Ramos (cell line): ENCODE measurements around the gene ADGRL3.

Source experiments
- in situ Hi-C: fragments of 300-500 bp; cut with MboI; formaldehyde crosslinking; loops from one replicate; pipeline ENCODE4 v1.14.3; 2022; ENCODE audit warnings: low sequenced_read_pairs; ENCODE audit not compliant: unreplicated experiment

Gene ADGRL3

DNA sequence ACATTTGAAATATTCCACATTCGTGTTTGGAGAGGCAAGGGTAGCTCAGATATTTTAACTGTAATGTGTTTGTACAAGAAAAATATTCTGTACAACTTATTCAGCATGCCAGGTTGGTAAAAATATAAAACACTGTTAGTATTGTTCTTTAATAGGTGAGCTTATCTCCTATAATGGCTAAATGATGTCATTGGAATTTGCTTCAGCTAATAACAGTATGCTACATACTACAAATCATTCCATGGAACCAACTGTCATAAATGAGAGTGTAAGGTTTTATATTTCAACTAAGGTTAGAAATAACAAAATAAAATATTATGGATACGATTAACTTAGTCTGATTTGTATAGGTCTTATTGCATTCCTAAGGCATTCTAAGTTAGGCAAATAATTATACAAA, 206.6 kb downstream of the ADGRL3 start:
- in situ Hi-C loops: no loop called here

DNA sequence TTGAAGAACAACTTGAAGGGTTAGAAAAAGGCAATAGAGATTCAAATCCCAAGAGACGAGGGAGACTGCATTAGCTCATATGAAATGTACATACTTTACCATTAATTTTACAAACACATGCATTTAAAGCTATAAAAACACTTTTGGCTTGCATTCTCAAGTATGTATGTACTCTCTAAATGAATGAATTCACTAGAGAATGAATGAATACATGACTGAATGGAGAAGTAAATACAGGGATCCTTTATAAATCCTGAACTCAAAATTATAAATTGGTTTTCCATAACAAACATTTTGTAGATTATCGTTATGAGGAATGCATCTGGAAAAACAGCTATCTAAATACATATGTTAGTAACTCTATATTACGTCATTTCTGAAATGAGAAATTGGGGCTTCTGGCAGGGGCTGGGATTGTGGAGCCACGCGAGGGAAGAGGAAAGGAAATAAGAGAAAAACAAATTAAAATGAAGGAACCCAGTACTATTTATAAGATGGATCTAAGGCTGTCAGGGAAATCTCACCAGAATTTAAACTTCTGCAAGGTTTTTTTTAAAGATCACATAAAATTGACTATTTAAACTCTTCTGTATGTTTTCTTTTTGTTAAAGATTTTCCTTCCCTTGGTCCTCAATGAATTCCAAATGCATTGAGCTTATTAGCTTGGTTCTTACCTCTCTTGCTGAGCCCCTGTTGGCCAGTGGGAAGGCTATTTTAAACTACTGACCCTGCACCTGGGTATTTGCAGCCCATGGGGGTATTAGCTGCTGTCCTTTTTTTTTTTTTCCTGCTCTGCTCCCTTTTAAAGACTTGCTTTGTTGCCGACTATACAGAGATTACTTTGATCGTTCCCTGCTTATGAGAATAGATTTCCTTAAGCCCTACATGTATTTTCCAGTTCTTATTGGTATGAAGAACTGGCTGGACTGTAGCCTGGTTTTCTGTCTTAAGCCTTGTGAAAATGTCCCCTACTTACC, 207.8 kb downstream of the ADGRL3 start:
- in situ Hi-C loops: no loop called here

DNA sequence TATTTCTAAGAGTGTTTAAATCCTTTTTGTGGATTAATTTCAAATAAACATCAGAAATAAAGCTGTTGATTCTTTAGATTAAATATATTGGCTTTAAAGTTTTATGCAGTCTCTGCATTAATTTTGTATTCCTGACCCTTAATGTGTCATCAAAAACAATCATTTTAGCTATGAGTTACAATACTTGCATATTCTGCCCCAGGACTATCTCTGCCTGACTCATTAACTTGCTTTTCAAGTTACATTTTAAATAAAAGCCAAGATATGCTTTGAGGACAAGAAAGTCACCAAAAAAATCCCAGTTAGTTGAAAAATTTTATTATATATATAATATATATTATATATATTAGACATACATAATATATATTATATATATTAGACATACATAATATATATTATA, 208.7 kb downstream of the ADGRL3 start:
- in situ Hi-C loops: no loop called here

DNA sequence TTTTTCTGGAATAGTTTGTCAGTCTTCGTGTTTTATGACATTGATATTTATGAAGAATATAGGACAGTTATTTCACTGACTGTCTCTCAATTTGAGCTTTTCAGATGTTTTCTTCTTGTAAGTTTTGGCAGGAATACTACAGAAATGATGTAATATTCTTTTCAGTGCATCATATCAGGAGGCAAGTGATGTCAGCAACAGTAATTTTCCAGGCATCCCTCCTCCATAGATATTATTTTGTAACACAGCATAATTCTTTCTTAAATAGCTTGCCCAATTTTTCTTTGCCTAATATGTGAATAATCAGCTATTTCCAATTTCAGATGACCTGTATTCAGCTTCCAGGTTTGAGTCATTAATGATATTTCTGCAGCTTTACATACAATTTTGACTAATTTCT, 211.1 kb downstream of the ADGRL3 start:
- in situ Hi-C loops: no loop called here

DNA sequence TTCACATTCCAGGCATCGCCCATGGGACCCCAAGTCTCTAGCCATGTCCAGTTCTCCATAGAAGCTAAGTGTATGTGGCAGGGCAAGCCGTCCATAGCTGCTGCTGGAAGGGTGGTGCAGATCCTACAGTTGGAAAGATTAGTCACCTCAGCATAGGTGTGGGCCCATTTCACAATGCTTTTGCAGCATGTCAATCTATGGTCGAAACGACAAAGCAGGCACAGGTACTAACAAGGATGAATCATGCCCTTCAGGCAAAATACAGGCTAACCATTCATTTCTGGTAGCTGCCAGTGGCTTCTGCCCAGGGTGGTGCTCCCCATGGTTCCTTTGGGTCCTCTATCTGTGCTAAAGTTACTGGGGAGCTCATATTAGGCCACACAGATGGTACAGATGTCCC, 225.2 kb downstream of the ADGRL3 start:
- in situ Hi-C loops: no loop called here

DNA sequence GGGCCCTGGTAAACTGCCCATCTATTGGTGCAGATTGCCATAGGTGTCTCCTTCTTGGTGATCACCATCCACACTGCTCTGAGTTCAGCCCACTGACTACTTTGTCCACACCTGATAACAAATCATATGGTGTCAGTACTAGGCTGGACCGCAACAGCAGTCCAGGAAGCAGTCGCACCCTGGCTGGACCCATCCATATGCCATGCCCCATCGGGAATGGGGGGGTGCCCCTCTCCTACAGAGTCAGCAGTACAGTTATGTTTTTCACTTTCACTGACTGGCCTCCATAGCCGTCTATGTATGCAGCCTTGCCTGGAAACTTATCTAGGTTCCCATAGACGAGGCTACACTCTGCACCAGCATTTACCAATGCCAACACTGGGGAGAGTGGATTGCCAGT, 226.1 kb downstream of the ADGRL3 start:
- in situ Hi-C loops: no loop called here

DNA sequence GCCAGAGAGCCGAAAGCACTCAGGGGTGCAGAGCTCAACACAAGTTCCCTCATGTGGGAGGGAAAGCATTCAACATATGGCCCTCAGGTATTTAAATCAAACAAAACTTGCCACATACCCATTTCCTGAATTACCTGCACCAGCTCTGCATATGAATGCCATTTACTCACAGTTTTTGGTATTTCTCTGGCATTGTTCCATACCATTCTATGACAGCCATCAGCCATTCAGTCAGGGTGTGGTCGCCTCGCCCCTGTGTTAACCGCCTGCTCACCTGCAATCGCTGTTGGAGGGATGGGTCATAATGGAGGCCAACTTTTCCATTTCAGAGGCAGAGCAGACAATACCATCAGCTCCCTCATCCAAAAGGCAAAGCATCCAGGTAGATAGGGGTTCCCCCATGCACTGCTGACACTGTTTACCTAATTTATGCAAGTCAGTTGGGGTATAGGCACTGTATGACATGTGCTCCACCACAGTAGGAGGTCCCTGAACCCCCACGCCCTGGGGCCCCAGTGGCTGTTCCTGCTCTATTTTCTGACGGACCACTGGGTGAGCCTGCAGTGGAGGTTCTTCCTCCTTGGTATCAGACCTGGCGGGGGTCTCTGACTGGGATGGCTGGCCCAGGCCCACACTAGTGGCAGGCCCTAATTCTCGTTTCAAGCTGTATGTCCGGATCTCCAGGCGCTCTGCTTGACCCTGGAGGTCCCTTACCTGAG, 227.1 kb downstream of the ADGRL3 start:
- in situ Hi-C loops: no loop called here

DNA sequence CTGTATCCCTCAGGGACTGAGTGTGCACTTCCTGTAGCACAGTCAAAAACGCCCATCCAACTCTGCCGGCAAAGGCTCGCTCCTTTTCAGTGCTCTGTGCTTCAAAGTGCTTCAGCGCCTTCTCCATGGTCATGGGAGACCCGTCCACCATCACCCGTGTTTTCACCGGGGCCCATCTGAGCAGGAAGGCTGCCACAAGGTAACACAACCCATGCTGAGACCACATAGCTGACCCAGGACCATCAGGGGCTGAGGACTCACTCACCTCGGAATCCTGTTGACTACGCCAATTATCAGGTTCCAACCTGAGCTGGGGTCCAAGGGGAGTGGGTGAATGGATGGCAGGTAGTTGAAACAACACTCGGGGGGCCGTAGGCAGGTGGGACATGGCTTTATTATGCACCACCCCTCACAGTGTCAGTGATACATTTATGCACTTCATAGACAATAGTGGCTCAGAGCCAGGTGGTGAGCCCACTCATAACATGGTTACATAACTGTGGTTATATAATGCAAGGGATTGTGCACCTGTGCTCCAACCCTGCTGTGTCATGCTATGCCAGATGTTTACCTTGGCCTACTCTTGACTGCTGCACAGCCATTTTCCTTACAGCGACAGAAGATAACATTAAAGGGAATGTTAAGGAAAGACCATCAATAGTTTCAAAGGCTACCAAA, 227.8 kb downstream of the ADGRL3 start:
- in situ Hi-C loops: no loop called here

DNA sequence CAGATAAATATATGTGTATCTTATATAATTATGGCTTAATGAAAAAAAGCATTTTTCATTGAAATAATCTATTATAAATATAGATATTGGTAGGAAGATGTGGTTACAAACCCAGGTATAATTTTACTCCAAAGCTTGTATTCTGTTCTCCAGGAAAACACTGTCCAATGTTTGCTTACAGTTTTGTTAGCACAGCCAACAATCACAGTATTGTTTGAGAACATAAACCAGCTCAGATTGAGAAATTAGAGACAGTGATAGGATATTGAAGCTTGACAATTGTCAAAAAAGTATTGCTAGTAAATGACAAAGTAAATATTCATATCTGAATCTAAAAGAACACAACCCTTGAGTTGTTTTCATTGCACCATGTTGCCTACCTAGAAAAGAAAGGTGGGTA, 228.8 kb downstream of the ADGRL3 start:
- in situ Hi-C loops: no loop called here

DNA sequence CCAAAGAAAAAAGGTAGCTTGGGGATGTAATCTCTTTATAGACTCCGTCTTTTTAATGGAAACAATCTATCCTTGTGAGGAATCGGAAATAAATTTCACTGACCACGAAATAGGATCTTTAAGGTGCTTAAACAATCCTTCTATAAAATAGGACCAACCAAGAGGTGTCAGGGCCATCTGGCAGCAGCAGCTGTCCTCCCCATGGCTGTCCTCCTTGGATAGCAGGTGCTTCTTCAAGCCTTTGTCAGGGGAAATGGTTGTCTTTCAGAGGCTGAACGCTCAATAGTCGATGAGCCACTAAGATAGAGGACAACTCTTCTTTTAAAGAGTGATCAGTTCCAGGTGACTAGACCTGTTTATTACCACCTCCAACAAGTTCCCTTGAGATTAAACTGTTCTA, 231.0 kb downstream of the ADGRL3 start:
- in situ Hi-C loops: no loop called here

DNA sequence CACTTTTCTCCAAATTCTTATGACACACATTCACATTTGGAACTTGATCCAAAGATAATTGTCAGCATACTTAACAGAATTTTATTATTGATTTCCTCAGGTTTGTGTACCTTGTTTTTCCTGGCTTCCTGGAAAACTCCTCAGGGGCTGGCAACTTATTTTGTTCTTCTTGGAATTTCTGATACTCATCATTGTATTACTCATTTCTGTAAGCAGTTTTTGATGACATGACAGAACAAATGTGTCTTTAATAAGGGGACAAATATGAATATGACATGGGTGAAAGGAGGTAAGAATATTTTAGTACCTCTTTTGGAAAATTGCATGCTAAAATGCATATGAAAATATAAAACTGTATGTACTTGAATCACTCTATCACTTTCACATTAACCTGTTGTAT, 237.8 kb downstream of the ADGRL3 start:
- in situ Hi-C loops: no loop called here

DNA sequence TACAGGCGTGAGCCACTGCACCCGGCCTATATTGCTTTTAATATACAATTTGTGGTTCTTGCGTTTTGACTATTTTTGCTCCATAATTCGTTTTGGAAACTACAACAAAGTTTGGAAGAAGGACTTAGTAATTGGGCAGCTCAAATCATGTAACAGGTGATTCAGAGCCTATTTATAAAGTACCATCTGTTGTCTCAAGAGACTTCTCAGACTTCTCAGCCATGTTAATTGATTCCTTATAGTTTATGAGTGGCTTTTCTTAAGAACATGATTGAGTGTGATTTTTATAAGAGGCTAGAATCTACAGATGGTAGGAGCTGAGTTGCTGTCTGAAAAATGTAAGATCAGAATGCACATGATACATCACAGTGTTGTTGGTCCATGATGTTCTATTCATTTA, 240.2 kb downstream of the ADGRL3 start:
- in situ Hi-C loops: no loop called here

DNA sequence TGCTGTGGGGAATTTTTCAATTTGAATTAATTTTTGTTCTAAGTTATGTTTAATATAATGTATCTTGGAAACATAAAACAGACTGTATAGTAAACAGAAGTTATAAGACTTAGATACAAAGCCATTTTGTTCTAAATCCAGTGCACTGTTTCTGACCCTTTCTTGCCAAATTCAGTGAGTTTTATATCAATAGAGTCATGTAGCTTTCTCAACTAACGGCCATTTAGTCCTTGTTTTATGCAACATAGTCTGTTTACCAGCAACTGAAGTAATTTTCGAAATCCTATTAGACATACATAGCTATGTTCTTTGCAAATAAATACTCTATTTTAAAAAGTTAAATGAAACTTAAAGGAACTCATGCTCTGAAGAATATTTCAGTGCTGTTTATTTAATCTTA, 242.8 kb downstream of the ADGRL3 start:
- in situ Hi-C loops: no loop called here

DNA sequence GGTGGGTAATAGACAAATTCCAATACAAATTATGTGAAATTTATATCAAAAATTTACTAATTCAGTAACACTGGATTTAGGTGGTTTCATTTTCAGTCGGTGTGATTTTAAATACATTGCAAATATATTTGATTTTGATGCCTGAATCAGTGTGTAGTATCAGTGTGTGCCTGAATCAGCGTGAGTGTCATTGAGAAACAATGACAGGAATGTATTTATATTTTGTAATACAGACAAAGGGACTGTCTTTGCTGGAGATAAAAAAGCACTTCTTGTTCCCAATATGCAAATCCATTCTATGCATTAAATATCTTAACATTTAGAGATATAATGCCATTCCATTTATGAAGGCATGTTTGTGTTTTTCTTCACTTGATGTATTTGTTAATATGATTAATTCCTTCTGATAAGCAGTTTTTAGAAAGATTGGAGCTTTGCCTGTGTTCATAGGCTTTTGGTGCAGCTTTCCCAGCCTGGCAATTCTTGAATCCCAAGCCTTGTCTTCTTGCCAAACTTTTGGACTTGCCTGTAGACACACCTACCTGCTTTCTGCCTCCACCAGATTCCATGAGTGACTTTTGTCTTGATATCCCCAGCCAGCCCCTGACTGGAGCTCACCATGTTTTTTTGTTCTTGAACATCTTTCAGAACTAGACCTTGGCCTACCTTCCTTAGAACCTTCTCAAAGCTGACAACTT, 243.8 kb downstream of the ADGRL3 start:
- in situ Hi-C loops: no loop called here

DNA sequence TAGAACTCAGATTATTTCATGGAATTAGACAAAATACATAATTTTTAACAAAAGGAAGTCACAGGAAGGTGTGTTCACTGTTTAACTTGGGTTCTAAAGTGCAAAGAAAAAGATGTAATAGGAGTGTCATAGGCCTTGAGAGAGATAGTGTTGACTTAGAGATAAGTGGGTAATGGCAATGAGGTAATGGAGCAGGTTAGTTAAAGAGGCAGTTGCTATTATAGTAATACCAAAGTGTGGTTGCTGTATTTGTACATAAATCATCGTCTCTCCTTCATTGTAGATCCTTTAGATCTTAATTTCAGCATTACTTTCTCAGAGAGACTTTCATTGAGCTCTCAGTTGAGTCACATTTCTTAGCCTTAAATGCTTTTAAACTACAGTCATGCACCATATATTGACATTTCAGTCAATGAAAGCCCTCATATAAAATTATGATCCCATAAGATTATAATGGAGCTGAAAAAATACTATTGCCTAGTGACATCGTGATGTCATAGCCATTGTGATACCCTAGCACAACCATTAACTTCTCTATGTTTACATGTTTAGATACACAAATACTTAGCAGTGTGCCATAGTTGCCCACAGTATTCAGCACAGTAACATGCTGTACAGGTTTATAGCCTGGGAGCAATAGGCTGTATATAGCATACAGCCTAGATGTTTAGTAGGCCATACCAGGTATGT, 245.4 kb downstream of the ADGRL3 start:
- in situ Hi-C loops: no loop called here

DNA sequence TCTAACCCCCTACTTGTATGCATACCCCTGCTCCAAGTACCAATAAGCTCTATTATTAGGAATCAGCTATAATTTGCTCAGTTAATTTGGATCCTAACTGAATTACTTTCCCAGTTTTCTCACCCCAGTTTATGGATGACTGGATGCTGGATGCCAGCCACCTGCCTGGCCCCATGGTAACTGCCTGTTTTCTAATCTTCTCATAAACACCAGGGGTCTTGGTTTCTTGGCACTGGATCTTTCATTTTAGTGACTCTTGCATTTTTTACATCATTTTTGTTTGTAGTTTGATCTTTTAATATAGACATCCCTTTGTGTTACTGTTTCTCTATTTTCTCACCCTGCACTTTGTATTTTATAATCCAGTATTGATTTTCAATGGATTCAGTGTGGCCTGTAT, 246.8 kb downstream of the ADGRL3 start:
- in situ Hi-C loops: no loop called here

DNA sequence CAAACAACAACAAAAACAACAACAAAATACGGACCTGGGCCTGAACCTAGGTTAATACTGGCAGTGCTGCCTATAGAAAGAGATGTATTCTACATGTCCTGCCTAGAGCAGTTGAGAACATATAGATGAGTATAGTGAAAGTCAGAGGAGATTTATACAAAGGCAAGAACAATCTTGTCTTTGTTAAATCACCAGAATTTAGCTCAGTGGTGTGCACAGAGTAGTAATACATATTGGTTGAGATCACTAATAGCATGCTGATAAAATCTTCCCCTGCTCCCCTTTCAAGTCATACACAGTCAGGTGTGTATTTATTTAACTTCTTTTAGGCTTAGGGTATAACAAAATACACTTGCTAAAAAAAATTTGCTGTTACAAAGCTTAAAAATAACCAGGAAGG, 247.8 kb downstream of the ADGRL3 start:
- in situ Hi-C loops: no loop called here

DNA sequence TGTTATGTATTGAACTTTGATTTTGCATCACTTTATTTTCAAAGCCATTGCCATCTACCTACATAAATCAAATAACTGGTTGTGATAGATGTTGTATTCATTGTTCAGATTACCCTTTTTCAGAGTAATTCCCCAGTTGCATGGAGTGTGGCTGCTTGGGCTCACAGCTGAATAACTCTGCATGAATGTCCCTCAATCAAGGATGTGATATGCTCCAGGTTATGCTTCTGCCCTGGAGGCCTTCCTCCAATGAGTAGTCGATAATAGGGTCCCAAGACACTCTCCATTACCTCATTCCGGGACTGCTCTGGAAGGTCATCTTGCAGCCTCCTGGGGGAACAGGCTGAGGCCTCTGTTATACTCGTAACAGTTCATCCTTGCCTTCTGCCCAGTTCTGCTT, 251.8 kb downstream of the ADGRL3 start:
- in situ Hi-C loops: no loop called here

DNA sequence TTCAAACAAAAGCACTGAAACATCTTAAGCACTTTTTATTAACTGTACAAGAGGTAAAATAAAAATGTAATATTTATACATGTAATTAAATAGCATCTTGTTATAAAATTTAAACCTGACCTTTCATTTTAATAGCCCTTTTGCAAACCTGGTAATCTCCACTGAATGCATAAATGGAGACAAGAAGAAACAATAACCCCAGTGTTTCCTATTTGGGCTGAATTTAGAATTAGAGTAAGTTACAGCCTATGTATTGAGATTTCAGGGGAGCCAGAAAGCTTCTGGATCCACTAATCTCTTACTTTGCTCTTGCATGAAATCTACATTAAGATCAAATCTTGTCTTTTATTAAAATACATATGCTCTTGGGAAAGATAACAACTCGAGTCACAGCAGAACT, 261.8 kb downstream of the ADGRL3 start:
- in situ Hi-C loops: no loop called here
